Activated CD8-positive, alpha-beta T cell treated with anti-CD3 and anti-CD28 coated beads, Interleukin-2, amount 10 ng/mL, durations not matched to agents 7 days and 5 days (primary cell): ENCODE measurements around the gene USP20. TPM values are rescaled to one million over a fixed set of nuclear protein-coding genes. Genes with fewer than 3 reads are reported as not detected.
A peak's percentile ranks its signal among the peaks of the same experiment; 100 is the strongest.

Source experiments
- ATAC-seq: fragments of 150-1000 bp; cut with Tn5 transposase; one replicate; pipeline ENCODE4 v1.10.0; 2021; ENCODE audit warnings: moderate library complexity
- CTCF ChIA-PET: fragments of 350-600 bp; sonication (Branson Sonifier 250); formaldehyde crosslinking; loops from one replicate; lab custom pipeline; 2021; ENCODE audit warnings: antibody characterized with exemption; lab: Charles Lee
- POLR2A ChIA-PET: fragments of 350-600 bp; sonication (Branson Sonifier 250); formaldehyde crosslinking; loops from one replicate; lab custom pipeline; 2021; ENCODE audit warnings: antibody characterized with exemption; lab: Charles Lee
- DNase-seq: peaks from one replicate; pipeline ENCODE4 v3.0.0-alpha.2; 2020
- H3K27ac Mint-ChIP-seq: one replicate; pipeline ENCODE4 v1.8.0; 2021; ENCODE audit warnings: mild to moderate bottlenecking, mixed read lengths
- H3K27me3 Mint-ChIP-seq: one replicate; pipeline ENCODE4 v1.8.0; 2021; ENCODE audit warnings: low read depth, mixed read lengths
- H3K36me3 Mint-ChIP-seq: one replicate; pipeline ENCODE4 v1.8.0; 2021; ENCODE audit warnings: low read depth, mixed read lengths
- H3K4me1 Mint-ChIP-seq: one replicate; pipeline ENCODE4 v1.8.0; 2021; ENCODE audit warnings: low read depth, mixed read lengths
- H3K4me3 Mint-ChIP-seq: one replicate; pipeline ENCODE4 v1.8.0; 2021; ENCODE audit warnings: mild to moderate bottlenecking, mixed read lengths
- H3K9me3 Mint-ChIP-seq: one replicate; pipeline ENCODE4 v1.8.0; 2022; ENCODE audit warnings: mixed read lengths; ENCODE audit not compliant: insufficient read depth
- total RNA-seq, 2 experiments: library from RNA; stranded (reverse); gene quantifications; one replicate each; pipeline ENCODE4 v1.2.3, GENCODE V29; 2021

Gene USP20
- total RNA-seq, 2 experiments from 2014 or later = 86.2 to 87.4 TPM

- Mint-ChIP-seq H3K27ac (peak overlapping the region; percentile 86), H3K36me3 (peaks cover 72% of the 10 kb centered on the region), H3K9me3 (no peaks in the 10 kb centered on the region), H3K4me1 (peaks cover 54% of the 10 kb centered on the region), H3K4me3 (no peak overlapping the region), H3K27me3 (no peaks in the 10 kb centered on the region)
- DNase-seq (no peak), ATAC-seq (no peak)
- ChIA-PET CTCF (interaction anchor here (0.9 kb wide), 1 partner anchor 37 kb away, joined by 3 read pairs; no protein-coding TSS in a partner anchor), POLR2A (interaction anchor here (0.6 to 1.3 kb wide), 4 partner anchors 11 to 17 kb away, joined by 3 to 5 read pairs (median 3); no protein-coding TSS in a partner anchor)
These were observed 40.6 kb downstream of the USP20 start for GRCh38 chr9:129875687-129876395.

DNA sequence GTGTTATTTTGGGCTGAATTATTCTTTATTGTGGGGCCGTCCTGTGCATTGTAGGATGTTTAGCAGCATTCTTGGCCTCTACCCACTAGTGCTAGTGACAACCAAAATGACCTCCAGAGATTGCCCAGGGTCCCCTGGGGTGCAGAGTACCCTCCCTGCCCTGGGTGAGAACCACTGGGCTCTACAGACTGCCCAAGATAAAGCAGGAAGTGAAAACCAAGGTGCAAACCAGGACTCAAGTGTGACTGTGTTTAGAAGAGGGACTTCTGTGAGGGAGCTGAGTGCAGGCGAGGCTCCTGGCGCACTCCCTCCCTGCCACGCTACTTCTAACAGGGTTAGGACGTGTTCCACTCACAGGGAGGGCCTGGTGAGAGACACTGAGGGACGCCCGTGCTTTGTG lies 41.6 kb downstream of the USP20 start:
- ATAC-seq = peak; percentile 39
- H3K4me1 Mint-ChIP-seq = peaks cover 46% of the 10 kb centered on the region
- DNase-seq = no peak
- H3K27me3 Mint-ChIP-seq = no peaks in the 10 kb centered on the region
- POLR2A ChIA-PET = interaction anchor here (0.9 to 1.3 kb wide), 2 partner anchors 10 to 13 kb away, joined by 3 to 5 read pairs; no protein-coding TSS in a partner anchor
- H3K27ac Mint-ChIP-seq = peak overlapping the region; percentile 86
- CTCF ChIA-PET = no interaction called here
- H3K36me3 Mint-ChIP-seq = peaks cover 66% of the 10 kb centered on the region
- no peak overlapping the region for H3K4me3 Mint-ChIP-seq
- no peaks in the 10 kb centered on the region for H3K9me3 Mint-ChIP-seq

GRCh38 chr9:129878291-129878690 lies 43.0 kb downstream of the USP20 start:
- H3K9me3 Mint-ChIP-seq = no peaks in the 10 kb centered on the region
- no peak for DNase-seq
- CTCF ChIA-PET = interaction anchor here (1.2 to 1.3 kb wide), 2 partner anchors 8 to 67 kb away, joined by 3 to 4 read pairs; no protein-coding TSS in a partner anchor
- no peak for ATAC-seq
- no peak overlapping the region for H3K4me3 Mint-ChIP-seq
- peak overlapping the region; percentile 57 for H3K27ac Mint-ChIP-seq
- POLR2A ChIA-PET = interaction anchor here (0.9 to 1.1 kb wide), 3 partner anchors 8 to 34 kb away, joined by 3 to 4 read pairs (median 3); no protein-coding TSS in a partner anchor
- peaks cover 60% of the 10 kb centered on the region for H3K36me3 Mint-ChIP-seq
- peaks cover 39% of the 10 kb centered on the region for H3K4me1 Mint-ChIP-seq
- H3K27me3 Mint-ChIP-seq = no peaks in the 10 kb centered on the region

DNA sequence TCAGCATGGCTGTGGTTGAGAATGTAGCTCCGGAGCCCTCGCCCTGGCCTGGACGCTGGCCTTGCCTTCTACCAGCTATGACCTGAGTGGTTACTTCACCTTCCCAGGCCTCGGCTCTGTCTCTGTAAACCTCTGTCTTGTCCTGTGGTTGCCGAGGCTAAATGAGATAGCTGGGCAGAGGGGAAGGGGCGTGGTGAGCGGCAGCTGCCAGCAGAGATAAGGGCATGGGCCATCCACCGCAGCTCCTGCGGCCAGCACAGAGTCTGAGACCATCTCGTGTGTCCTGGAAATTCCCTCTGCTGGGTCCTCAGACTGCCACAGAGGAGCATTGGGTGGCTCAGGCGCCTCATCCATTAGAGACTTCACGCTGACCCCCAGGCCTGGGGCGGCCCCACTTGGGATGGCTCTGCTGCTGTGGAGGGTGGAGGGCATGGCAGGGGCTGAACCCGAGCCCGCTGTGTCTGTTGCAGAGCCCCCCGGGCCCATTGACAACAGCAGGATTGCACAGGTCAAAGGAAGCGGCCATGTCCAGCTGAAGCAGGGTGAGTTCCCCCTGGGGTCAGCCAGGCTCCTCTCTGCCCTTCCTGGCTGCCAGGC lies 43.9 kb downstream of the USP20 start:
- Mint-ChIP-seq H3K27ac (peak overlapping the region; percentile 20), H3K9me3 (no peaks in the 10 kb centered on the region)
- ATAC-seq = no peak

DNA sequence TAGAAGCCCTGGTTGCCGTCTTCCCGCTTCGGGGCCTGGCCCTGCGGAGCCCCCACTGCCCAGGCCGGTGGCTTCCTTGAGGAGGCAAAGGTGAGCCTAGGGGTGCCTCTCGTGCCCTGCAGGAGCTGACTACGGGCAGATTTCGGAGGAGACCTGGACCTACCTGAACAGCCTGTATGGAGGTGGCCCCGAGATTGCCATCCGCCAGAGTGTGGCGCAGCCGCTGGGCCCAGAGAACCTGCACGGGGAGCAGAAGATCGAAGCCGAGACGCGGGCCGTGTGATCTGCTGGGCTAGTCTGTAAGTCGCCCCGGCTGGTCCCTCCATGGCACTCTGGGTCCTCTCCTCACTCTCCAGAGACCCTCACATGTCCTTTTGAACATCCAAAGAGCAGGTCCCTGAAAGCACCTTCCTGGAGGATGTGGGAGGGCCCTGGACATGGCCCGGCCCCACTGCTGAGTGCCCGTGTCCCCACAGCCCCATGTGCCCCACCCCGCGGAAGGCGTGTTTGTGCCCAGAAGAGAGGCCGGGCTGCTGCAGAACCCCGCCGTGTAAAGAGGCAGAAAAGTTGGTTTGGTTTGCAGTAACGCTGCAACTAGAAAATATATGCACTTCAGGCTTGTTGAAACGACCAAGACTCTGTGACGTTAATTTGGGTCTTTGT lies 44.9 kb downstream of the USP20 start:
- no peaks in the 10 kb centered on the region for H3K27me3 Mint-ChIP-seq
- peaks cover 42% of the 10 kb centered on the region for H3K4me1 Mint-ChIP-seq
- ChIA-PET CTCF (no interaction called here), POLR2A (interaction anchor here (1.0 kb wide), 1 partner anchor 11 kb away, joined by 5 read pairs; no protein-coding TSS in a partner anchor)
- H3K27ac Mint-ChIP-seq = peak overlapping the region; percentile 20
- DNase-seq (no peak), ATAC-seq (no peak)
- H3K4me3 Mint-ChIP-seq = no peak overlapping the region
- H3K36me3 Mint-ChIP-seq = peaks cover 59% of the 10 kb centered on the region
- no peaks in the 10 kb centered on the region for H3K9me3 Mint-ChIP-seq

More for the DNA sequence above, 43.9 kb downstream of the USP20 start:
- CTCF ChIA-PET = interaction anchor here (0.9 to 1.3 kb wide), 3 partner anchors 7 to 68 kb away, joined by 3 to 4 read pairs (median 3); no protein-coding TSS in a partner anchor
- peaks cover 41% of the 10 kb centered on the region for H3K4me1 Mint-ChIP-seq
- H3K27me3 Mint-ChIP-seq = no peaks in the 10 kb centered on the region
- POLR2A ChIA-PET = interaction anchor here (1.0 to 1.1 kb wide), 2 partner anchors 8 to 10 kb away, joined by 3 to 4 read pairs; no protein-coding TSS in a partner anchor
- peaks cover 59% of the 10 kb centered on the region for H3K36me3 Mint-ChIP-seq
- DNase-seq = no peak
- no peak overlapping the region for H3K4me3 Mint-ChIP-seq

GRCh38 chr9:129880654-129881546 lies 45.6 kb downstream of the USP20 start:
- POLR2A ChIA-PET = interaction anchor here (1.0 kb wide), 1 partner anchor 11 kb away, joined by 5 read pairs; no protein-coding TSS in a partner anchor
- Mint-ChIP-seq H3K36me3 (peaks cover 60% of the 10 kb centered on the region), H3K4me3 (no peak overlapping the region), H3K4me1 (peaks cover 42% of the 10 kb centered on the region), H3K27me3 (no peaks in the 10 kb centered on the region), H3K27ac (peak overlapping the region; percentile 7), H3K9me3 (no peaks in the 10 kb centered on the region)
- CTCF ChIA-PET = no interaction called here
- ATAC-seq = no peak
- DNase-seq = no peak

DNA sequence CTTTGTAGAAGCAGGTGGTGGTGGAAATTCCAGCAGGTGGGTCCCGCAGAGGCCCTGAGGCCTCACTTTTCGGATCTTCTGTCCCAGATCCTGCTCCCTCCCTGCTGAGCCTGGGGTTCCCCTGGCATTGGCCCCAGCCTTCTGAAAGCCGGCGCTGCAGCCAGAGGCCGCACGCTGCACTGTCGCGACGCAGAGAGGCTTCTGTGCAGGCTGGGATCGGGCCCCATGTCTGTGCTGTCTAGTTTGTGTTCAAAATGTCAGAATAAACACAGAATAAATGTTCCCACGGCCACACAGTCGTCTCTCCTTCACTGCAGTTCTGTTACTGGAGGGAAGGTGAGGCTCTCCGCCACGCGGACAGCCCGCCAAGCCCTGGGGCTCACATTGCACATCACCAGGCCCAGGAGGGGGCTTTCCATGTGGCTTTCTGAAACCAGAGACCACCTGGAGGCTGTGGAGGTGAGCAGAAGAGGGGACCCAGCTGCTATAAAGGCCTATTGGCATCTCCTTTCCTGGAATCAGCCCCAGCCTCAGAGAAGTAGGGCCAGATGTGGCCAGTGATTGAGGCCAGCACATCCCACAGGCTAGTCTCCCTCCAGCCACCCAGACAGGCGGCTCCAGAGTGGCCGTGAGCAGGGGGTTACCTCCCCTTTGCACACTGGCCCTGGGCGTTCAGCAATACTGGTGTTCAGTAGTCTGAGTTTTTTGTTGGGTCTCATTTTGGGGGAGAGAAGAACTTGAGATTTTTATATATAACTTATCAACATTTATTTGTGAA lies 46.5 kb downstream of the USP20 start:
- no peaks in the 10 kb centered on the region for H3K9me3 Mint-ChIP-seq
- peaks cover 43% of the 10 kb centered on the region for H3K4me1 Mint-ChIP-seq
- no peak overlapping the region for H3K4me3 Mint-ChIP-seq
- POLR2A ChIA-PET = no interaction called here
- no peak overlapping the region for H3K27ac Mint-ChIP-seq
- DNase-seq = no peak
- no peaks in the 10 kb centered on the region for H3K27me3 Mint-ChIP-seq
- no peak for ATAC-seq
- CTCF ChIA-PET = no interaction called here
- peaks cover 58% of the 10 kb centered on the region for H3K36me3 Mint-ChIP-seq

- no peaks in the 10 kb centered on the region for H3K27me3 Mint-ChIP-seq
- peak overlapping the region; percentile 90 for H3K4me3 Mint-ChIP-seq
- ATAC-seq (peak; percentile 62), DNase-seq (peak; percentile 98)
- ChIA-PET POLR2A (interaction anchor here (0.9 to 9.5 kb wide), 17 partner anchors 10 to 216 kb away, joined by 3 to 138 read pairs (median 10); partner anchors contain the start of genes C9orf78, FNBP1, GPR107 and USP20), CTCF (interaction anchor here (0.8 to 4.7 kb wide), 30 partner anchors 10 to 223 kb away, joined by 3 to 43 read pairs (median 4); partner anchors contain the start of genes C9orf78, FNBP1 and USP20)
- H3K9me3 Mint-ChIP-seq = no peaks in the 10 kb centered on the region
- peaks cover 69% of the 10 kb centered on the region for H3K36me3 Mint-ChIP-seq
- H3K27ac Mint-ChIP-seq = peak overlapping the region; percentile 99
- peaks cover 57% of the 10 kb centered on the region for H3K4me1 Mint-ChIP-seq
These were observed 49.2 kb downstream of the USP20 start for GRCh38 chr9:129884220-129885017.

GRCh38 chr9:129885018-129885669 lies 49.9 kb downstream of the USP20 start:
- CTCF ChIA-PET = interaction anchor here (0.6 to 4.7 kb wide), 37 partner anchors 9 to 238 kb away, joined by 3 to 43 read pairs (median 4); partner anchors contain the start of genes C9orf78, FNBP1 and USP20
- H3K9me3 Mint-ChIP-seq = no peaks in the 10 kb centered on the region
- DNase-seq = peak; percentile 62
- ATAC-seq = peak; percentile 5
- POLR2A ChIA-PET = interaction anchor here (0.7 to 9.5 kb wide), 20 partner anchors 10 to 216 kb away, joined by 3 to 138 read pairs (median 6); partner anchors contain the start of genes C9orf78, FNBP1, GPR107 and USP20
- H3K27ac Mint-ChIP-seq = peak overlapping the region; percentile 99
- peak overlapping the region; percentile 90 for H3K4me3 Mint-ChIP-seq
- peaks cover 63% of the 10 kb centered on the region for H3K4me1 Mint-ChIP-seq
- peaks cover 71% of the 10 kb centered on the region for H3K36me3 Mint-ChIP-seq
- H3K27me3 Mint-ChIP-seq = no peaks in the 10 kb centered on the region
